Effector memory CD4-positive, alpha-beta T cell (primary cell): ENCODE data around the gene SLC6A17.

ENCODE experiments used
- DNase-seq, 3 donors: peaks; one replicate each; pipeline ENCODE4 v3.0.0-alpha.2; 2020
- H3K27ac ChIP-seq: 2 replicates; pipeline ENCODE4 v1.7.0; 2013; ENCODE audit warnings: mild to moderate bottlenecking, low read length, moderate library complexity; ENCODE audit not compliant: insufficient read depth, poor library complexity, severe bottlenecking
- H3K27me3 ChIP-seq: replicated peaks from 2 replicates; pipeline ENCODE4 v1.7.0; 2013; ENCODE audit warnings: mild to moderate bottlenecking, low read length; ENCODE audit not compliant: insufficient read depth, control insufficient read depth, poor library complexity, severe bottlenecking
- H3K36me3 ChIP-seq: 2 replicates; pipeline ENCODE4 v1.7.0; 2013; ENCODE audit warnings: mild to moderate bottlenecking, low read length, moderate library complexity; ENCODE audit not compliant: control insufficient read depth, insufficient read depth
- H3K4me1 ChIP-seq: 2 replicates; pipeline ENCODE4 v1.7.0; 2013; ENCODE audit warnings: low read length, mild to moderate bottlenecking; ENCODE audit not compliant: control insufficient read depth, insufficient read depth, poor library complexity, severe bottlenecking
- H3K4me3 ChIP-seq: 2 replicates; pipeline ENCODE4 v1.7.0; 2013; ENCODE audit warnings: low read length, low read depth, mild to moderate bottlenecking; ENCODE audit not compliant: insufficient read depth, poor library complexity, severe bottlenecking
- H3K9me3 ChIP-seq: 2 replicates; pipeline ENCODE4 v1.7.0; 2013; ENCODE audit warnings: mild to moderate bottlenecking, low read length, moderate library complexity; ENCODE audit not compliant: control insufficient read depth

SLC6A17 gene

GRCh38 chr1:110209715-110210603 is 59.7 kb downstream of the SLC6A17 start, which contains the start of gene KCNC4:
Gene KCNC4 (plus strand): TSS chr1:110210314. CDS start chr1:110211500, 1,186 bp downstream.
- Histone ChIP-seq H3K27ac (peak within 1 kb of the TSS; percentile 72), H3K27me3 (no peaks in the 10 kb centered on the region), H3K4me3 (peak within 1 kb of the TSS; percentile 69), H3K9me3 (no peaks in the 10 kb centered on the region), H3K4me1 (peaks cover 31% of the 10 kb centered on the region), H3K36me3 (no peaks in the 10 kb centered on the region)
- peak; percentile 85 to 88 (median 87) for DNase-seq

DNA sequence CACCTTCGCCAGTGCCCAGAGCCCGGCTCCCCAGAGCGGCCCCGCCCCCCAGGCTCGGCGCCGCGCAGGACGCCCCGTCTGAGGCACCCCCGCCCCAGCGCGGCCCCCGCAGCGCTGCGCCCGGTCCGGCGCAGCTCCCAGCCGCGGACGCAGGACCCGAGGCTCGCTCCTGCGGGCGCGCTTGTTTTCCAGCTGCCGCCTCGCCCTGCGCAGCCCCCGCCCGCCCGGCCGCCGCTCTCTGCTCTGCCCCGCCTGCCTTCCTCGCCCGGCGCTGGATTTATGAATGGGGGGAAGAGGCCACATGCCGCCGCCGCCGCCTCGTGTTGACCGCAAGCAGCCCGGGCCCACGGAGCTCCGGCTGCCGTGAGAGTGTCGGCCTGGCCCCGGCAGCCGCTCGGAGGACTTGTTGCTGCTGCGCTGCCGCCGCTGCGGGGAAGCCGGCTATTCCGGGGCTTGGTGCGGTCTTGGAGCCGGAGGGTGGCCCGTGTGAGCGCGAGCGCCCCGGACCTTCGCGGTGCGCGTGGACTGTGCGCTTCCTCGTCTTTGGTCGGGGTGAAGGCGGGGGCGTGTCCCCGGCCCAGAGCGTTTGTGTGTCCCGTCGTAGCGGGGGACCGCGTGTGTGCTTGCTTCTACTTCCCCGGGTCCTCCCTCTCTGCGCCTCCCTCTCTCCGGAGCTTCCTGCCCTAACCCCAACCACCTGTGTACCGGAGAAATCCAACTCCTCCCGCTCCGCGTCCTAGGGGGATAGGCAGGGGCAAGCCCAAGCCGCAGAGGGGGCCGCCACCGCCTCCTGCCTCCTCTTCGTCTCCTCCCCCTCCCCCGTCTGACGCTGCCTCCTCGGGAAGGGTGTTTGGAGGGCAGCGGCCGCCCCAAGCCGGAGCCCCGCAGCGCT is 60.6 kb downstream of the SLC6A17 start:
- Histone ChIP-seq H3K36me3 (no peaks in the 10 kb centered on the region), H3K27me3 (no peaks in the 10 kb centered on the region), H3K4me1 (peaks cover 31% of the 10 kb centered on the region), H3K9me3 (no peaks in the 10 kb centered on the region), H3K27ac (peak overlapping the region; percentile 62), H3K4me3 (peak overlapping the region; percentile 69)
- peak; percentile 26 to 50 (median 39) for DNase-seq

DNA sequence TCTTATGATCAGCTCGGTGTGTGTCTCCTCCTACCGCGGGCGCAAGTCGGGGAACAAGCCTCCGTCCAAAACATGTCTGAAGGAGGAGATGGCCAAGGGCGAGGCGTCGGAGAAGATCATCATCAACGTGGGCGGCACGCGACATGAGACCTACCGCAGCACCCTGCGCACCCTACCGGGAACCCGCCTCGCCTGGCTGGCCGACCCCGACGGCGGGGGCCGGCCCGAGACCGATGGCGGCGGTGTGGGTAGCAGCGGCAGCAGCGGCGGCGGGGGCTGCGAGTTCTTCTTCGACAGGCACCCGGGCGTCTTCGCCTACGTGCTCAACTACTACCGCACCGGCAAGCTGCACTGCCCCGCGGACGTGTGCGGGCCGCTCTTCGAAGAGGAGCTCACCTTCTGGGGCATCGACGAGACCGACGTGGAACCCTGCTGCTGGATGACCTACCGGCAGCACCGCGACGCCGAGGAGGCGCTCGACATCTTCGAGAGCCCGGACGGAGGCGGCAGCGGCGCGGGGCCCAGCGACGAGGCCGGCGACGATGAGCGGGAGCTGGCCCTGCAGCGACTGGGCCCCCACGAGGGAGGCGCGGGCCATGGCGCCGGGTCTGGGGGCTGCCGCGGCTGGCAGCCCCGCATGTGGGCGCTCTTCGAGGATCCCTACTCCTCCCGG is 61.3 kb downstream of the SLC6A17 start:
- Histone ChIP-seq H3K4me3 (peak overlapping the region; percentile 69), H3K27ac (no peak overlapping the region), H3K9me3 (no peaks in the 10 kb centered on the region), H3K27me3 (no peaks in the 10 kb centered on the region), H3K4me1 (peaks cover 31% of the 10 kb centered on the region), H3K36me3 (no peaks in the 10 kb centered on the region)
- peak in 1 of 3 donors; percentile 27 for DNase-seq

DNA sequence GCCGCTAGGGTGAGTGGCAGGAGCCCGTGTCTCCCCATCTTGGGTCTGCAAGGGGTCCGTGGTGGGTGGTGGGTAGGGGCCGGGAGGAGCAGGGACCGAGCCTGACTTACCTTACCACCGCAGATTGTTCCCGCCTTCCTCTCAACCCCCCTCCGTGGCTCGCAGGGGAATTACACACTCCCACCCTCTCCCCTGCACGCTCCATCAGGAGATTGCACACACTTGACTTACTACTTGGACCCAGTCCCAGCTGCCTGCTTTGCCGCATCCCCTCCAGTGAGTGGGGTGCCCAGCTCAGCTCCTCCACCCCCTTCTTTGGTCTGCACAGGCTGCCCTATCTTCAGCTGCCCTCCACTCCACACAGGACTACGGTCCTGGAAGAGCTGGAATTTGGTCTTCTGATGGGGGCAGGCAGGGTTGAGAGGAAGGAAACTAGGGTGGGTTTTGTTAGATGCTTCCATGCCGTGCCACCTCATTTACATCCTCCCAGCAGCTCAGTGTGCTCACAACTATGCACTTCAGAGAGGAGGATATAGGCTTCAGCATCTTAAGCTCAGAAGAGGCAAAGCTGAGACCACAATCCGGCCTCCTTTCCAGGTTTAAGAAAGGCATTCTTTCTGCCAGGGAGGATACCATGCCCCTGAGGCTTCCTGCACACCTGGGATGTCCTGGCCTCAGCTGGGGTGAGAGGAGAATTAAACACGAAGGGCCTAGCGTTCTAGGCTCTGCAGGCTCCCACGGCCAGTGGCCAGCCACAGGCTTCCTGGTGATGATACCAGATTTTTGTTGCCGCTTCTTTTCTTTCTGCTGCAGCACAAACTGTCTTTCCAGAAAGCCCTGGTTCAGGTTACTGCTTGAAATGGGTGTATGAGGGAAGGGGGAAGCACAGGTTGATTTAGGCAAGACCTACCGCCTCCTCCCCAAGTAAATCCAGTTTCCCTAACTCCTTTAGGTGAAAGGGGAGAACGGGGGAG is 62.2 kb downstream of the SLC6A17 start:
- no peaks in the 10 kb centered on the region for H3K36me3 ChIP-seq
- DNase-seq, result no peak

DNA sequence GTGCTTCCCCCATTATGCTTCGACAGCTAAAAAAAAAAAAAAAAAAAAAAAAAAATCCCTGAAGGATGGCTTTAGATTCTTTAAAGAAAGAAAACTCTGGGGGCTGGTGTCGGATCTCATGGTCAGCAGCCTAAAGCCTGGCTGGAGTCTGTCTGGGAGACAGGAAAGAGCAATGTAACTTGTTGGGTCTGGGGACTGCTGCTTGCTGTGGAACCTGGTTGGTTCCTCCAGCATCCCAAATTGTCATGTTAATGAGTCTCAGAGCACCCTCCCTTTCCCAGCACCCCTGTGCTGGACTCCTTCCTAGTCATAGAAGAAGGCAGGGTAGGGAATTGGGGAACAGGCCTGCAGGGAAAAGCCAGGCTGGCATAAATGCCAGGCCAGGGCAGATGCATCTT is 62.8 kb downstream of the SLC6A17 start:
- Histone ChIP-seq H3K4me3 (no peak overlapping the region), H3K4me1 (peaks cover 22% of the 10 kb centered on the region), H3K36me3 (no peaks in the 10 kb centered on the region), H3K27ac (no peak overlapping the region), H3K27me3 (no peaks in the 10 kb centered on the region), H3K9me3 (no peaks in the 10 kb centered on the region)
- DNase-seq, result no peak

More for the DNA sequence above, 62.2 kb downstream of the SLC6A17 start:
- Histone ChIP-seq H3K4me1 (peaks cover 29% of the 10 kb centered on the region), H3K27ac (no peak overlapping the region), H3K27me3 (no peaks in the 10 kb centered on the region), H3K4me3 (peak overlapping the region; percentile 69), H3K9me3 (no peaks in the 10 kb centered on the region)

- H3K4me1 ChIP-seq, result peaks cover 15% of the 10 kb centered on the region
- no peaks in the 10 kb centered on the region for H3K36me3 ChIP-seq
- H3K9me3 ChIP-seq, result no peaks in the 10 kb centered on the region
- no peak overlapping the region for H3K4me3 ChIP-seq
- no peak overlapping the region for H3K27ac ChIP-seq
- DNase-seq, result no peak
- H3K27me3 ChIP-seq, result no peaks in the 10 kb centered on the region
Observed at GRCh38 chr1:110214454-110215404, 64.4 kb downstream of the SLC6A17 start.

- peaks cover 13% of the 10 kb centered on the region for H3K4me1 ChIP-seq
- DNase-seq, result no peak
- H3K36me3 ChIP-seq, result no peaks in the 10 kb centered on the region
- H3K27ac ChIP-seq, result no peak overlapping the region
- no peaks in the 10 kb centered on the region for H3K9me3 ChIP-seq
- H3K4me3 ChIP-seq, result no peak overlapping the region
- no peaks in the 10 kb centered on the region for H3K27me3 ChIP-seq
Observed at GRCh38 chr1:110215621-110216515, 65.6 kb downstream of the SLC6A17 start.
